Peyer's patch (tissue), 4 donors: ENCODE measurements around the gene IQCH. TPM values are rescaled to one million over a fixed set of nuclear protein-coding genes. Genes with fewer than 3 reads are reported as not detected.

Experiments
- DNase-seq, 3 donors: peaks; one replicate each; pipeline ENCODE4 v3.0.0-alpha.2; 2017 to 2019
- H3K27ac ChIP-seq, 4 donors: fragments of 200-600 bp; sonication (generic); one replicate each; pipeline ENCODE4 v1.5.1; 2016 to 2019
- H3K27me3 ChIP-seq, 2 donors: fragments of 200-600 bp; sonication (generic); one replicate each; pipeline ENCODE4 v1.5.1; 2019
- H3K36me3 ChIP-seq, 3 donors: fragments of 200-600 bp; sonication (generic); one replicate each; pipeline ENCODE4 v1.5.1; 2016 to 2019
- H3K4me1 ChIP-seq, 4 donors: fragments of 200-600 bp; sonication (generic); one replicate each; pipeline ENCODE4 v1.5.1; 2016 to 2019
- H3K4me3 ChIP-seq, 4 donors: fragments of 200-600 bp; sonication (generic); 1 replicate in 3 of 4; 2 replicates in 1 of 4; pipeline ENCODE4 v1.5.1; 2016 to 2019; ENCODE audit warnings: mild to moderate bottlenecking in 1 of 4
- H3K9me3 ChIP-seq, 4 donors: fragments of 200-600 bp; sonication (generic); one replicate each; pipeline ENCODE4 v1.5.1; 2016 to 2019; ENCODE audit warnings: mild to moderate bottlenecking in 1 of 4
- CTCF ChIP-seq, 6 experiments: fragments of 450-650 bp in 4 of 6; fragments of 200-600 bp in 2 of 6; sonication (generic) in 1 of 6; IDR thresholded peaks; one replicate each; pipeline ENCODE4 v1.5.1; 2017 to 2019; ENCODE audit warnings: antibody characterized with exemption in 6 of 6, mild to moderate bottlenecking in 3 of 6, moderate library complexity in 1 of 6
- POLR2A ChIP-seq, 2 donors: fragments of 450-650 bp; IDR thresholded peaks; one replicate each; pipeline ENCODE4 v1.5.1; 2017; ENCODE audit warnings: antibody characterized with exemption in 2 of 2, mild to moderate bottlenecking in 2 of 2, moderate library complexity in 2 of 2
- total RNA-seq, 4 donors: library from RNA; depleted of rRNA; stranded (reverse); fragments of >200 nt; gene quantifications; one replicate each; pipeline ENCODE4 v1.1.0, GENCODE V29; 2016

Gene IQCH
- total RNA-seq, 4 donors from 2014 or later: 0.53 to 1.2 (median 0.88) TPM

GRCh38 chr15:67456677-67457529 is 202.3 kb downstream of the IQCH start:
- Histone ChIP-seq H3K4me3 (no peak overlapping the region), H3K27ac (no peak overlapping the region), H3K36me3 (no peaks in the 10 kb centered on the region), H3K9me3 (no peaks in the 10 kb centered on the region), H3K4me1 (no peaks in the 10 kb centered on the region), H3K27me3 (no peaks in the 10 kb centered on the region)
- peak; percentile 68 to 89 (median 84) for TF ChIP-seq CTCF (IDR thresholded peaks at IDR 0.05)
- no peak for TF ChIP-seq POLR2A (IDR thresholded peaks at IDR 0.05)
- DNase-seq: peak; percentile 84 to 94 (median 86)

- Histone ChIP-seq H3K27ac (no peak overlapping the region), H3K4me1 (no peaks in the 10 kb centered on the region), H3K36me3 (no peaks in the 10 kb centered on the region), H3K9me3 (no peaks in the 10 kb centered on the region), H3K27me3 (no peaks in the 10 kb centered on the region), H3K4me3 (no peak overlapping the region)
- TF ChIP-seq POLR2A (IDR thresholded peaks at IDR 0.05): no peak
- no peak for TF ChIP-seq CTCF (IDR thresholded peaks at IDR 0.05)
- DNase-seq: no peak
These were observed 203.9 kb downstream of the IQCH start for GRCh38 chr15:67458331-67459029.

- Histone ChIP-seq H3K9me3 (no peaks in the 10 kb centered on the region), H3K36me3 (no peaks in the 10 kb centered on the region), H3K4me1 (no peaks in the 10 kb centered on the region), H3K4me3 (no peak overlapping the region), H3K27ac (no peak overlapping the region), H3K27me3 (no peaks in the 10 kb centered on the region)
- DNase-seq: no peak
- TF ChIP-seq POLR2A (IDR thresholded peaks at IDR 0.05): no peak
- no peak for TF ChIP-seq CTCF (IDR thresholded peaks at IDR 0.05)
These were observed 205.9 kb downstream of the IQCH start for GRCh38 chr15:67460521-67460920.

- H3K9me3 ChIP-seq: no peaks in the 10 kb centered on the region
- H3K4me3 ChIP-seq: no peak overlapping the region
- H3K36me3 ChIP-seq: no peaks in the 10 kb centered on the region
- H3K27me3 ChIP-seq: no peaks in the 10 kb centered on the region
- TF ChIP-seq CTCF (IDR thresholded peaks at IDR 0.05) (no peak), POLR2A (IDR thresholded peaks at IDR 0.05) (no peak)
- no peaks in the 10 kb centered on the region for H3K4me1 ChIP-seq
- DNase-seq: no peak
- no peak overlapping the region for H3K27ac ChIP-seq
These were observed 207.1 kb downstream of the IQCH start for GRCh38 chr15:67461735-67462134.

GRCh38 chr15:67462875-67463274 is 208.3 kb downstream of the IQCH start:
- no peak for DNase-seq
- Histone ChIP-seq H3K27ac (no peak overlapping the region), H3K27me3 (no peaks in the 10 kb centered on the region), H3K4me3 (no peak overlapping the region), H3K36me3 (no peaks in the 10 kb centered on the region), H3K4me1 (no peaks in the 10 kb centered on the region), H3K9me3 (no peaks in the 10 kb centered on the region)
- TF ChIP-seq POLR2A (IDR thresholded peaks at IDR 0.05) (no peak), CTCF (IDR thresholded peaks at IDR 0.05) (no peak)
